Subcutaneous adipose tissue (tissue), 4 donors: ENCODE results near the gene CCDC107. TPM values are rescaled to one million over a fixed set of nuclear protein-coding genes. Genes with fewer than 3 reads are reported as not detected.

Source experiments
- total RNA-seq, 4 donors: library from RNA; depleted of rRNA; stranded (reverse); fragments of >200 nt; gene quantifications; one replicate each; pipeline ENCODE4 v1.1.0, GENCODE V29; 2016
- TF ChIP-seq, protein P1 (sequence below): fragments of 450-650 bp; IDR thresholded peaks from one replicate; pipeline ENCODE4 v1.5.1; 2016; ENCODE audit warnings: low read depth, mild to moderate bottlenecking, control low read depth, antibody characterized with exemption, moderate library complexity

Gene CCDC107
- total RNA-seq, 4 donors from 2014 or later, result 60.7 to 119 (median 97.2) TPM

DNA sequence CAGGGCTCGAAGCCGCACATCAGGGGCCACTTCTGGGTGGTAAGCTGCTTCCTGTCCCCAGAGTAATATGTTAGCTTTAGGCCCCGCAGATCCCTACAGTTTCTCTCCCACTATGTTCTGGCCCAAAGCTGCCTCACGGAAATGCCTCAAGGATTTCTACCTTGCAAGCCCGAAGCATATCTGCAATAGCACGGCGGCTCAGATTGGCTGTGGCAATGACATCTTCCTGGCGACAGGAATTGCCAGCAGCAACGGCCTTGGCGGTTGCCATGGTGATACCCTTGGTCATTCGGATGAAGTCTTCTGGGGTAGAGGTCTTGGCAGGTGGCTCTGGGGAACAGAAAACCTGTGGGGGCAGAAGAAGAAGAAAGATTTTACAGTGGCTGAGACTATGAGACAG, 41.9 kb downstream of the CCDC107 start:
- TF ChIP-seq, protein P1, sequence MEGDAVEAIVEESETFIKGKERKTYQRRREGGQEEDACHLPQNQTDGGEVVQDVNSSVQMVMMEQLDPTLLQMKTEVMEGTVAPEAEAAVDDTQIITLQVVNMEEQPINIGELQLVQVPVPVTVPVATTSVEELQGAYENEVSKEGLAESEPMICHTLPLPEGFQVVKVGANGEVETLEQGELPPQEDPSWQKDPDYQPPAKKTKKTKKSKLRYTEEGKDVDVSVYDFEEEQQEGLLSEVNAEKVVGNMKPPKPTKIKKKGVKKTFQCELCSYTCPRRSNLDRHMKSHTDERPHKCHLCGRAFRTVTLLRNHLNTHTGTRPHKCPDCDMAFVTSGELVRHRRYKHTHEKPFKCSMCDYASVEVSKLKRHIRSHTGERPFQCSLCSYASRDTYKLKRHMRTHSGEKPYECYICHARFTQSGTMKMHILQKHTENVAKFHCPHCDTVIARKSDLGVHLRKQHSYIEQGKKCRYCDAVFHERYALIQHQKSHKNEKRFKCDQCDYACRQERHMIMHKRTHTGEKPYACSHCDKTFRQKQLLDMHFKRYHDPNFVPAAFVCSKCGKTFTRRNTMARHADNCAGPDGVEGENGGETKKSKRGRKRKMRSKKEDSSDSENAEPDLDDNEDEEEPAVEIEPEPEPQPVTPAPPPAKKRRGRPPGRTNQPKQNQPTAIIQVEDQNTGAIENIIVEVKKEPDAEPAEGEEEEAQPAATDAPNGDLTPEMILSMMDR, result no peak

DNA sequence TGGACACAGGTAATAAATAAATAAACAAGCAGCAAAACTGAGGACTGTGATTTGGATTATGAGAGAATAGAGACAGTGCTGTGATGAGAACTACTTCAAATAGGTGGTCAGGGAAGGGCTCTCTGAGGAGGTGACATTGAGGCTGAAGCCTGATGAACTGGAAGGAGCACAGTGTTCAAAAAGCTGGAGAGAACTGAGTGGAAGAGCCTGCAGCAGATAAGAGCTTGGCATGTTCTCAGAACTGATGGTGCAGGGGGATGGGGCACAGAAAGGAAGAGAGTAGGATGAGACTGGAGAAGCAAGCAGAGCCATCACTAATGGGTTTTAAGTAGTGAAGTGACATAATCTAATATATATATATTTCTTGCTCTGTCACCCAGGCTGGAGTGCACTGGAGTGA, 42.9 kb downstream of the CCDC107 start:
- TF ChIP-seq, protein P1, result no peak

DNA sequence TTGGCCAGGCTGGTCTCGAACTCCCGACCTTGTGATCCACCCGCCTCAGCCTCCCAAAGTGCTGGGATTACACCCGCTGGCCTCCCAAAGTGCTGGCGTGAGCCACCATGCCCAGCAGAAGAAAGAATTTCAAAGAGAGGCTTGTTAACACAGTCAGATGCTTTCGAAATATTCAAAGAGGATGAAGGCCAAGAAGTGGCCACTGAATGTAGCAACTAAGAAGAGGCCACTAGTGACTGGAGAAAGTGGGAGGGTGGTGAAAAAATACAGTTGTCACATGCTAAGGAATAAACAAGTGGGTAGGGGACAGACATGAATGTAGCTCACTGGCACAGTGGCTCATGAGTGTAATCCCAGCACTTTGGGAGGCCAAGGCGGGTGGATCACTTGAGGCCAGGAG, 44.6 kb downstream of the CCDC107 start:
- TF ChIP-seq, protein P1, result no peak

DNA sequence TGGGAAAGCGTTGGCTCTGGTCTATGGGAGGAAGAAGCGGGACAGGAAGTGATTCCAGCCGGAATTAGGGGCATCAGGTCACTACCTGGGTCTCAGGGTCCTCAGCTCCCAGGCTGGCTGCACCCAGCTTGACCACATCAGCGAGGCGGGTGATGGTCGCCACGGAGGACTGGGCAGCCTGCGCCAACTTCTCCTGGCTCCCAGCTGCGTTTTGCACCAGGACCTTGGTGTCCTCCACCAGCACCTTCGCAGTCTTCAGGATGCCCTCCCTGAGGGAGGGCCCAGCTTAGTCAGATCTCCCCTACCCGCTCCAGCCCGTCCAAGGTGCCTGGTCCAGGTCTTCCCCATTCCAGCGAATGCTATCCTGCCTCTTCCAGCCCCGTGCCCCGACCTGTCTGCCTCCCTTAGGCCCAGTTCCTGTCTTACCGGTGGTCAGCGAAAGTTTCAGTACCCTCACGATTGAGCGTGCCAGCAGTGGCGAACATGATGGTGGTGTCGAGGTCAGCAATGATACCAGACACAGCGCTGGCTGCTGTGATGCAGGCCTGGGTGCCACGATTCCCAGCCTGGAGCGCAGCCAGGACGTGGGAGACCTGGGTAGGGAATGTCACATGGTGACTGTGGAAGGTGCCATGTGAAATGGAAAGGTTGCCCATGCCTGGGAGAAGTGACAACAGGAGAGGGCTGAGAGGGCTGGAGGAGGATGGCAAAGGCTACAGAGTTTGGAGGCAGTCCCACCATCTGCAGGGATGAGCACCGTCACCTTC, 46.0 kb downstream of the CCDC107 start:
- TF ChIP-seq, protein P1, result no peak

DNA sequence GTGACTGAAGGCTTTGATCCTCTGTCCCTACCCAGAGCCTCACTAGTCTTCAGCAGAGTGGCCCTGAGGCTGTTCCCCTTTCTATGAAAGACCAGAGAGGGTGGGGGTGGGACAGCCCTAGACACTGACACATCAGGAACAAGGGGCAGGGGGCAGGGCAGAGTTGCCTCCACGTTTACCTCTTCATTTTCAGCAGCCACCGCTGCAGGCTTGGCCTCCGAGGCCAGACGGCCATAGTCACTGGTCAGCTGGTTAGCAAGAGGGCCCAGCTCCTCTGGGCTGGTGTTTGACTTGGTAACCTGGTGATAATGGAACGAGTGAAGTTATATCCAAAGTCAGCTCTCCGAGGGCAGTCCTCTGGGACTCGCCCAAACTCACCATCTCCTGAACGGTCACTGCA, 47.3 kb downstream of the CCDC107 start:
- TF ChIP-seq, protein P1, result no peak

DNA sequence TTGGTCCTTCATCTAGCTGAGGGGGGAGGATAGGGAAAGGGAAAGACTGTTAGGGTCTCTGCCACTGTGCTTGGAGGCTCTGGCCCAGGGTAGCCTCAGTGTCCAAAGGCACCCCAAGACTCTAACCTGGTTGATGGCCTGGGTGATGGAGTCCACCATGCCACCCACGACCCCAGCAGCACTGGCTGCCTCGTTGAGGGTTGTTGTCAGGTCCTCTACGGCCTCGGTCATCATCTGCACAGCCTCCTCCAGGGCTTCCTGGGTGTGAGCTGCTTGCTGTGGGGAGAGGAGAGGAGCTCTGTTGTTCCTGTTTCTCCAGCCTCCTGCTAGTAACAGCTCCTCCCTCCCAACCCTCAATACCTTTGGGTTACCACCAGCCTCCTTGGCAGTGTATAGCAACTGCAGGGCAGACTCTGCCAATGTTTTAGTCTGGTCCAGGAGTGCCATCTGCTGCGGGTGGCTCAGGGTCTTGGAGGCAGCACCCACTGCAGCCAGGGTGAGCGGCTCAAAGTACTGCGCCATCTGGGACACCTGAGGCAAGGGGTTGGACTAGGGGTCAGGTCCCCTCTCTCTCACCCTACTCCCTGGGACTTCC, 47.8 kb downstream of the CCDC107 start:
- TF ChIP-seq, protein P1, result no peak

DNA sequence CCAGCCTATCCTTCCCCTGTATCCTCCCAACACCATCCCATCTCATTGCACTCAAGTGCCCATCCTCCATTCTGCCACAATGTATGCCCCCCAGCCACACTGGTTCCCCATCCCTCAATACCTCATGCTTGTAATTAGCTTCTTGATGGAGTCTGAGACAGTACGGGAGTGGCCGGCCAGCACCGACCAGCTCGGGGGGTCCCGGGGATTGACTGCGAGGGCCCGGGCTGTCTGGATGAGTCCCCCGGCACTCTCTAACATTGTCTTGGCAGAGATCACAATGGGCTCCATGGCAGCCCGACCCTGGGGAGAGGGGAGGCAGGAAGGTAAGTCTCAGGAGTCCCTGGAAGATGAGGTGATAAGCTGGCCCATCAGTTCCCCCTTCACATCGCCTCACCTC, 48.9 kb downstream of the CCDC107 start:
- TF ChIP-seq, protein P1, result no peak
